MV-4-11 (cell line): ENCODE results near the gene SULF2.

Experiments
- DNase-seq: peaks from one replicate; lab custom pipeline; 2025; lab: John Stamatoyannopoulos, UW

SULF2 gene

DNA sequence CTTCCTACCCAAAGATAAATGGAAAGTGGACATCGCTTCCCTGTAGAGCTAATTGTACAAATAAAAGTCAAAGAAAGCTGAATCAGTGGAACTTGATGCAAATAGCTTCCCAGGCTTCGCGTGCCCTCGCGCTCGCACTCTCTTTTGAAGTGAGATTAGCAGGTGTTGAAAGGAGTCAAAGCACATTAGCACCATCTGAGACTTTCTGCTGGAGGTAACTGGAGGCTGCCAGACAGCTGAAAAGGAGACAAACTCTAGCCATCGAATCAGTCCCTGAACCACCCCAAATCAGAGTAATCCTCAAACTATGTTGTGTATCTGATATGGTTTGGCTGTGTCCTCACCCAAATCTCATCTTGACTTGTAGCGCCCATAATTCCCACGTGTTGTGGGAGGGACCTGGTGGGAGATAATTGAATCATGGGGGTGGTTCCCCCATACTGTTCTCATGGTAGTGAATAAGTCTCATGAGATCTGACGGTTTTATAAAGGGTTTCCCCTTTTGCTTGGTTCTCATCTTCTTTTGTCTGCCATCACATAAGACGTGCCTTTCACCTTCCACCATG is 23.7 kb downstream of the SULF2 start:
- DNase-seq = no peak

DNA sequence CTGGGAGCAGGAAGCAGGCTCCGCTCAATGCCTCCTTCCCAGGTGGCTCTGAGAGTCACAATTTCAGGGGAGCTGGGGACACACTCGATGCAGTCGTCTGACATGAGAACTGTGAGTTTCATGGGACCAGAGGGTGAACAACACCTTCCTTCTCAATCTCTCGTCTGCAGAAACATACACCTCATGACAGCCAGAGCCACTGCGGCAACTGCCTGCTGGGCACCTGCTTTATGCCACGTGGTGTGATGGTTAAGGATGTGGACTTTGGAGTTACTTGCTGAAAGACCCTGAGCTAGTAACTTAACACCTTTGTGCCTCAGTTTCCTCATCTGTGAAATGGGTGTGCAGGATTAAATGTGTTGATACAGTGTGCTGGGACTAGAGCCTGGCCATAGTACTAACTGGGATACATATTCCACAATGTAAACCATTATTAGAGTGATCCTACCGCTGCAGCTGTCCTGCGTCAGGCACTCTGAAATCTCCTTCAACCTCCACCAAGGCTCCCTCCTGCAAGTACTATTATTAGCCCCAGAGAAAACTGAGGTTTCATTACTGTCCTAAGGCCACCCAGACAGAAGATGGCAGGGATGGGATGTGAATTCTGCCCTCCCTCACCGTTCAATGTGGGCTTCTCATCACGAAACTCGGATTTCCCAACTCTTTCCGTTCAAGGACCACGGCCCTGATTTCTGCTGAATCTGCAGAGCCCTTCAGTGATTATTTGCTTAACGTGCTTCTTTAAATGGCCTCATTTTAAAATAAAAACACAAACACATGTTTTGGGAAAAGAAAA is 24.4 kb downstream of the SULF2 start:
- DNase-seq = no peak

DNA sequence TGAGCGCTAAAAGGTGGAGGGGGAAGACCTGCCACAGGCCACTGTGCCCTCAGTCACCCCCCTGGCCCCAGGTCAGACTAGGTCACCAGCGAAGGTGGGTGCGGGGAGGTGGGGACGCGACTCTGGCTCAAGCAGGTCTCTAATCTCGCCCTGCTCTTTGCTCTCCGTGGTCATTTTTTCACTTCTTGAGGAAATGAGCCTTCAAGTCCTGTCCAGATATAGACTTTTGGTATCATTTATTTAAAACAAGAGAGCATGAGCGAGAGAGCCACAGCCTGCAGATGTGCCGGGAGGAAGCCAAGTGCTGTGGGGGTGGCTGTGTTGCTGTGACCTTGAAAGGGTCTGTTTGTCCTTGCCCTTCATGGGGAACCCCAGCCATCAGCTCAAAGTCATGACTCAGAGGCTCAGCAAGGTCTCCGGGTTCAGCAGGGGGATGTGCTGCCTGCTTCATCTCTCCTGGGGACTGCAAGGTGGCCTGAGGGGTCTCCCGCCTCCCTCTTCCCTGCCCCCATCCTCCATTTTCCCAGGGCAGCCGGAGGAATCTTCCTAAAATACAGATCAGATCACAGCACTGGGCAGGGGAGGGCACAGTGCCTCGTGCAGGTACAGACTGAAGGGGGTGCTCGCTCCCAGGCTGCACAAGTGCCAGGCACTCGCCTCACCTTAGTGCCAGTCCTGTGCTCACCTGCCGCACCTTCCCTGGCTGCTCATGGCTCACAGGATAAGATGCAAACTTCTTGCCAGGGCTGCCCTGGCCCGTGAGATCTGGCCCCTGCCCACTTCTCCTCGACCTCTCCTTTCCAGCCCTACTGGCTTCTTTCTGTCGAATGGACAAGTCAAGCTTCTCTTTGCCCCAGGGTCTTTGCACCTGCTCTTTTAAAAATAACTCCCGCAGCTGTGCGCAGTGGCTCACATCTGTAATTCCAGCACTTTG is 26.5 kb downstream of the SULF2 start:
- DNase-seq = no peak

DNA sequence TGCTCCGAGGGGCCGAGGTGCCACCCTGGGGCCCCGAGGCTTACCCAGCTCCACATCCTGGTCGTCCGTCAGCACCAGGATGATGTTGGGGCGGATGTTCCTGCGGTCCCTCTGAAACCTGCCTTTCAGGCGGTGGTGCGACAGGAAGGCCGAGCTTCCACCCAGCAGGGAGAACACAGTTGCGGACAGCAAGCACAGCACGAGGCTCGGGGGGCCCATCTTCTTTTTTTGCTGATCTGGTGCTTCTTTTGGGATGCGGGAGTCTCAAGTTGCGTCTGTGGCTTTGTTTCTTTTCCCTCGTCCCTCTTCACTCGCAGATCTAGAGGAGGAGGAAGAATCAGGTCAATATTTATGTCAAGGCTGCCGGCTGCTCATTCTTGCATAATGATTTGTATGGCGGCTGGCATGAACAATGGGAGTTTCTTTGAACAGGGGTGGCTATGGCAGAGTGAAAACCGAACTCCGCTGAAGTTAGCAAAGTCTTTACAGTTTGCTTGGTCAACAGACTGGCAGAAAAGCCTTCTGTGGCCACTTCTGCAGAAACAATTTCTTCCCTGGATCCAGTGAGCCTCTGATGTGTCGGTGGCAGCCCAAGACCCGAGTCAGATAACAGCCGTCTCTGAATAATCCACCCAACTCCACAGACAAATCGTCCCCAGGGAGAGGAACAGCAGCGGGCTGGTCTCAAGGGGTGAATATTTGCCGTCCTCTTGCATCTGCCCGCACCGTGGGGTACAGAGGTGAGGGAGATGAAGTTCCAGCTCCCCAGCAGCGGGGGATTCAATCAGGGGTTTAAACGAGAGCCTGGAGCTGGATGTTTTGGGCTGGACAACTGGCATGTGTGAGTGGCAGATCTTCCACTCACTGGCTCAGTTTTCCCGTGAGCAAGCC is 27.9 kb downstream of the SULF2 start:
- no peak for DNase-seq

DNA sequence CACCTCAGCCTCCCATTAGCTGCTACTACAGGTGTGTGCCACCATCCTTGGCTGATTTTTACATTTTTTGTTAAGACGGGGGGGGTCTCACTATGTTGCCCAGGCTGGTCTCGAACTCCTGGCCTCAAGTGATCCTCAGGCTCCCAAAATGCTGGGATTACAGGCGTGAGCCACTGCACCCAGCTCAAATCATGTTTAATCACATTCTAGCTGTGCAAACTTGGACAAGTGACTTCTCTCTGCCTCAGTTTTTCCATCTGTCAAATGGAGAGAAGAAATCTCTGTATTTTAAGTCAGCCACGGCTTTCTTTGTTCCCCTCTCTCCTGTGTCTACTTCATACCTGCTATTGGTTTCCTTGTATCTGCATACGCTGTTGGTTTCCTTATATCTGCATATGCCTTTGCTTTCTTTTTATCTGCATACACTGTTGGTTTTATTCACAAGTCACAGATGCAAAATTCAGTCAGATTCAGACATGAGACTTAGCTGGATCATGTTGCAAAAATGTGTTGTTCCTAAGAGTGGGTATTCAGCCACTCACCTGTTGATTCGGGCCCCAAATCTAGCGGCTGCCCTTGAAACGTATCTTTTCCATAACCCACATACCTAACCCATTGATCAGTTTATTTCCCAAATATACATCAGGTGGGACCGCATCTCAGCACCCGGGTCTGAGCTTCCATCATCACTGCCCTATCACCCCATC is 30.2 kb downstream of the SULF2 start:
- no peak for DNase-seq

DNA sequence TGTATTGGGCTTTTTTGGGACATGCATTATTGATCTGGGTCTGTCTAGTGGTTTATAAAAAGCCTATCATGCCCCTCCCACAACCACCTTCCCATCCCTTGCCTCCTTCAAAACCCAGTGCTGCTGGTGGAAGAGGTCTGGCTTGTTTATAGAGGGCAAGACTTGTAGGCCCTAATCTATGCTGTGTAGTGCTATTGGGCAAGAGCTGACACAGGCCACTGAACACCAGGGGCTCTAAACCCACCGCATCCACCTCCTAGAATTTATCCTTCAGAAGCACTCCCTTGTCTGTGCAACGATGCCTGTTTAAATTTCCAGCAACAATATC is 30.9 kb downstream of the SULF2 start:
- no peak for DNase-seq

DNA sequence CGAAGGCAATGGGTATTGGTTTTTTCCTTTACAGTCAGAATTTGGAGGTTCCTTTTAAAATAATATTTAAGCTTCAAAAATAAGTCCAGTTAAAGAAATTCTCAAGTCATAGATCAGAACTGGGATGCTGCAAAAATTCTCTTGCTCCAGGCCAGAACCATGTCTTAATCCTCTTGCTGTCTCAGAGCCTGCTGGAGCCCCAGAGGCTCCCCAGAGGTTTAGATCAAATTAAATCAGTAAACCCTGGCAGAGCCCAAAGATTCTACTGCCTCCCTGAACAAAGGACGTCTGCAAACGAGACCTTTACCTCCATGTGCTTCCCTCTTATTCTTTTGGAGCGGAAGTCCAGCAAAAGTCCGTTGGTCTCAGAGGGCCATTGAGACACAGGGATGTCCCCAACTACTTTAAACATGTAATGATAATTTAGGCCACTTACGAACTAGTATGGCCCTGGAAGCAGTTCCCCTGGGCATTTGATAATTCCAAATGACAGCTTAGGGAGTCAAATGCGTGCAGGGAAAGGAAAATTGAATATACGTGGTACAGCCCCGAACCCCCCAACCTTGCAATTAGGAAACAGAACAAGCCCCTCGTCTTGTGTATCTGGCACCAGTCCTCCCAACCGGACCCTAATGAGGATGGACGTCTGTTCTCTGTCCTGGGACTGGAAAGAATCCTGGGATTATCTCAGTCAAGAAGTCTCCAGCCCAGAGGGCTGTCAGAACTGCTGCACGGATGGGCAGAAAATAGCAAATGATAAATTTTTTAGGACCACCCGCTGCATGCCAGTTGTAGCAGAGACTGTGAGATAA is 31.5 kb downstream of the SULF2 start:
- DNase-seq = no peak

DNA sequence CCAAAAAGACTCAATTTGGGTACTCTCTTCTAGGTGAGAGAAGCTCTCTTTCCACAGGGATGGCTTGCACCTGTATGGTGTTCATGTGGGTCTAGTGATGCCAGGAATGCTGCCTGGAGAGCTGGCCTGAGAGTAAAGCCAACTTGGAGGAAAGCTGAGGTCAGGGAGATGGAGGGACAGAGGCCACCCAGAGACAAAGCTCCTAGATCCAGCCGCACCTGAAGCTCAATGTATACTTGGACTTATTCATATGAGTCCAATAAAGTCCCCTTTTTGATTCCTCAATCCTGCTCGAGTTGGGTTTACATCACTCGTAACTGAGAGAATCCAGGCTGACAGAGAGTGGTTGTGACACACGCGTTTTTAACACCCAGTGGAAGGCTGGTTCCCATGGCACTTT is 33.8 kb downstream of the SULF2 start:
- DNase-seq = peak; percentile 36

DNA sequence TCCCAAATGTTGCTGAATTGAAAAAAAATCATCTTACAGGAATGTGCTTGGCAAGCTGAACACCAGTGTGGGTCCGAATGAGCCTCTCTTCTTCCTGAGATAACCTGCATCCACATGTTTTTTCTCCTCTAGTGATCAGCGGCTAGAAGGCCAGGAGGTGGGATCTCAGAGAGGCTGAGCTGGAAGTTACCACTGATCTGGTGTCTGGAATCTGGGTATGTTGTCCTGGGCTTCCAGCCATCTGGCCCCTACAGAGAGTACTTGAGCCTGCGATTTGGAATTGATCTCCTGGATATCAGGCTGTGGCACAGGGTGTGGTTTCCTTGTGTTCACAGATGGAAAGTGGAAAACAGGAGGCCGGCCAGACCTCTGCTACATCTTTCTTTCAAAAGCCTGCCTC is 35.9 kb downstream of the SULF2 start:
- DNase-seq = no peak

DNA sequence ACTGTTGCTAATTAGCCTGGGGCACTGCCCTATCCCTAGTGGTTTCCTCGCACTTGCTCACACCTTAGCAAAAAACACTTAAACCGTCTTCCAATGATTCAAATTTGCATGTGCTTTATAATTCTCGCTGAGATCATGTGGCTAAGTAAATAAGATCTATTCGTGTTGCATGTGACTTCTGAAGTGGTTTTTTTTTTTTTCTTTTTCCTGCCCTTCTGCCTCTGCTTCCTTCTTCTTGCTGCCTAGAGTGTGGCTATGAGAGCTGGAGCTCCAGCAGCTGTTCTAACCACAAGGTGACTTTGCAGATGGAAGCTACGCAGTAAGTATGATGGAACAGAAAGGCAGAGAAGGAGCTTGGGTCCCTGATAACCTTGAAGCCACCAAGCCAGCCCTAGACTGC is 36.5 kb downstream of the SULF2 start:
- DNase-seq = peak; percentile 77

DNA sequence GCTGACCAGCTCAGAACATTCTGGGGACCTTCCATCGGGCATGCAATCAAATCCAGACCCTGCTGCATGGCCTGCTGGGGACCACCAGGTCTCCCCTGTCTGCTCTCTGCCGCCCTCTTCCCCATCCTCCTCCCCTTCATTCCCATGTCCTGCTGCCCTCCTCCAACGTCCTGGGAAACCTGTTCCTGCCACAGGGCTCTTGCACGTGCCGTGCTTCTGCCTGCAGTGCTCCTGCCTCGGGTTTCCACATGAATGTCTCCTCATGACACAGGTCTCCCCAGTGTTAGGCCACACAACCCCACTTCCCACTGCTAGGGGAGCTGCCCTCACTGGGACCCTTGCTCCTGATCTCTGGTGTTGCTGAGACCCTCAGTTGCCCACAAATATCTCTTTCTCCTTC is 37.2 kb downstream of the SULF2 start:
- no peak for DNase-seq

DNA sequence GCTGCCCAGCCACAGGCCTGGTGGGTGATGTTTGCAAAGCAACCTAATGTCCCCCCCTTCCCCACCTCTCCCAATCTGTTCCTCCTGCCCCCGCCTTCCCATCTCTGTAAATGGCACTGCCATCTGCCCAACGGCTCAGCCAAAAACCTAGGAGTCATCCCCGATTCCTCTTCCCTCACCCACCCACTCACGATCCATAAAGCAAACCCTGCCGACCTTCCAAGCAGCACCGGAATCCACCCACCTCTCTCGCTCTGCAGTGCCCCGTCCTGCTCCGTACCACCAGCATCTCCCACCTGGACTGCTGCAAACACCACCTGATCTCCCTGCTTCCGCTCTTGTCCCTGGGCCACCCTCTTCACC is 37.6 kb downstream of the SULF2 start:
- no peak for DNase-seq

DNA sequence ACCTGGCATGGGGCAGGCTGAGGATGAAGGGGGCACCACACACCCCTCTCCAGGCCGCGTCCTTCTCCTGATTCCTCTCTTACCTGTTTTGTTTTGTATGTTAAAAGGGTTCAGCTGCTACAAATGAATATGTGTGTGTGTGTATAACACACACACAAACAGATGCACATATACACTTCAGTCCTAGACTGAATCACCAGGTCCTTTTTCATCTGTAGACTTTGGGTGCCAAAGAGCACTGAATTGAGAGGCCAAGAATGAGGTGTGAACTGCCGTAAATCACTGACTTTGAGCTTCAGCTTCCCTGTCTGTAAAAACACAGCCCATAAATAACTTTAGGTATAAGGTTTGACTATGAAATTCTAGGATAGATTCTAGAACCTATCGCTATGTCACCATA is 40.5 kb downstream of the SULF2 start:
- no peak for DNase-seq

DNA sequence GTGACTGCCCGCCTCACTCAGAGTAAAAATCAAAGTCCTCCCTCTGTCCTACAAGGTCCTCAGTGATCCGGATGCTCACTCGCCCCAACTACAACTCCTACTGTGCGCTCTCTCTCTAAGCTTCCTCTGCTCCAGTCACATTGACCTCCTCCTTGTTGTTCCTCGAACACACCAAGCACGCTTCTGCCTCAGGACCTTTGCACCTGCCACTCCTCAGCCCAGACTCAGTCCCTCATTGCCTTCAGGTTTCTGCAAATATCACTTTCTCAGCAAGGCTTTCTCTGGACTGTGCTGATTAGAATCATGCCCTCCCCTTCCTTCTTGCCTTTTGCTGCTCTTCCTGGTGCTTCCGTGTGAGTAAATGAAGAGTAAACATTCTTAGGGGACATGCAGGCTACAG is 41.6 kb downstream of the SULF2 start:
- DNase-seq = no peak

DNA sequence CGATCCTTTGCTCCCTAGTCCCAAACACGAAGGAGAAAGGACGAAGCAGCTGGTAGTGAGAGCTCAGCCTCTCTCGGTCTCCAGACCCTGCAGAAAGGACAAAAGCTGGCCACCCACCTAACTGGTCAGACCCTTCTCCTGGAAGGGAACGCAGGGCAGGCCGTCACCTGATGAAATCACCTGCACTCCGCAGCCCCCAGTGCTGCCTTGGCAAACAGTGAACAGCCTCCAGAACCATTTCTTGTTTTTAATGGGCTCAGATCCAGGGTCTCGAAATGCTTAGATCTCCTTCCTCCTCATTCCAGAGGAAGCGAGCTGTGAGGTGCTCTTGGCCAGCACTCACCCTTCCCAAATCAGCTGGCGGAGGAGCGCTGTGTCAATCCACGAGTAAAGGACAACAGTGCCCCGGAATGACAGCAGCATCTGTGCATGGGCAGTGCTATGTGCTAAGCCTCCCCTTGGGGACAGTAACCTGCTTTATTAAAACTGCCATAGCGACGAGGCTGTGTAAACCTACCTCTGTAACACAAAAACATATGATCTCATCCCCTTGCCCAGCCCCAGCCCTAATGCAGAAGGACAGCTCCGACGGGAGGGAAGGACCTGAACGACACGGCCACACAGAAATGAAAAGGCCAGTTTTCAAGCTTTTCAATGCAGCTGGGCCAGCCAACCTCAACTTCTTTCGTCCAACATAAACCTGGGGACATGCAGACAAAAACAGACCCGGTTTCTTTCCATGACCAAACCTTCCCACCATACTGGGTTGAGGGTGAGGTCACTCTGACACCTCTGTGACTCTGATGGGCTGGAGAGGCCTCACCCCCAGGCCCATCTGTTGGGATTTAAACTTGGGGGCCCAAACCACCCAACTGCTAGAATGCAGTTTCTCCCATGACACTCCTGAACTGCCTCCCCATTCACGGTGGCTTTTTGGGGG is 43.3 kb downstream of the SULF2 start:
- DNase-seq = no peak

DNA sequence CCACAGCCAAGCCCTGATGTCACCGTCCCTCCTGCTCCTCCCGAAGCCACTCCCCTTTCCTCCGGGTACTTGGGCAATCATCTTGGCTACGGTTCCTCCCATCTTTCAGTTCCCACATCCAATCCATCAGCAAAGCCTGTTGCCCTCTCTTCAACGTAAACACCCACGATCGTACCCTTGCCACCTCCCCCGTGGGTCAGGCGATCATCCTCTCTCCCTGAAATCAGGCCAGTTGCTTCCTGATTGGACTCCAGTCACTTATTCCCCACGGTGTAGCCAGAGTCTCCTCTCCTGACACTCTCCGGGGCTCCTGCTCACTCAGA is 44.5 kb downstream of the SULF2 start:
- peak; percentile 94 for DNase-seq

DNA sequence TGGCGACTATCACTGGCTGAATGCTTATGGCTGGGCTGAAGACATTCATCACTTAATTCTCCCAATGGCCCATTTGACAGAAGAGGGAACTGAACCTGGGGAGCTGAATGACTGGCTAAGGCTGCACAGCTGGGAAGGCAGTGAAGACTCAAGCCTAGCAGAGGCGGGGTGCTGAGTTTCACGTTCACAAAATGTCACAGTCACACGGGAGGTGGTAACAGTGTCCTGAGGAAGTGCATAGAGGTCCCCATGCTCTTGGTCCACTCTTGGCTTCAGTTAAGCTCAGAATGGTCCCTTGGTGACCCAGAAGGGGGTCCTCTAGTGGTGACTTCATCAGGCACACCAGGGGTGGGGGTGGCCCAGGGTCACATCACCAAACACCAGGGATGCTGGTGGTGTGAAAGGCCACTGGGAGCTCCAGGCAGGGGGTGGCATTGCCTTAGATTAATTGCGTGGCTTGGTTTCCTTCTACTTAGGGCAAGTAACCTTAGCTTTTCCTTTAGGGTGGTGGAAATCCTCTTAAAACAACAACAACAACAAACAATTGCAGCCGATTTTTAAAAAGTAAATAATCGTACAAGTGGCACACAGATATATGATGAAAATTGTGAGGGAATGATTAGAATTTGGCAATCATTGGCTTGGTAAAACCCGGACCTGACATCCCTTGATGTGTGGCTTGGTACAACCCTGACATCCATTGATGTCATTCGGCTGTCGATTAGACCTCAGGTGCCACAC is 45.0 kb downstream of the SULF2 start:
- peak; percentile 67 for DNase-seq

DNA sequence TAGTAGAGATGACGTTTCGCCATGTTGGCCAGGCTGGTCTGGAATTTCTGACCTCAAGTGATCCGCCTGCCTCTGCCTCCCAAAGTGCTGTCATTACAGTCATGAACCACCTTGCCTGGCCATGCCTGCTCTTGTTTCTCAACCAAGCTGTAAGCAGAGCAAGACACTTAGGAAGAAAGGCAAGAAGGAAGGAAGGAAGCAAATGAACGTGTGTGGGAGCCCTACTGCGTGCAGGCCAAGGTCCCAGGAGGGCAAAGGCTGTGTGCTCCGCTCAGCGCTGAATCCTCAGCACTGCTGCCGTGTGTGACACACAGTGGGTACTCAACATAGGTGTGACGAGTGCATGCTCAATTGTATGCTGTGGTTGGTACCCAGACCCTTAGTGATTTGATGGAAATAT is 47.4 kb downstream of the SULF2 start:
- DNase-seq = no peak

DNA sequence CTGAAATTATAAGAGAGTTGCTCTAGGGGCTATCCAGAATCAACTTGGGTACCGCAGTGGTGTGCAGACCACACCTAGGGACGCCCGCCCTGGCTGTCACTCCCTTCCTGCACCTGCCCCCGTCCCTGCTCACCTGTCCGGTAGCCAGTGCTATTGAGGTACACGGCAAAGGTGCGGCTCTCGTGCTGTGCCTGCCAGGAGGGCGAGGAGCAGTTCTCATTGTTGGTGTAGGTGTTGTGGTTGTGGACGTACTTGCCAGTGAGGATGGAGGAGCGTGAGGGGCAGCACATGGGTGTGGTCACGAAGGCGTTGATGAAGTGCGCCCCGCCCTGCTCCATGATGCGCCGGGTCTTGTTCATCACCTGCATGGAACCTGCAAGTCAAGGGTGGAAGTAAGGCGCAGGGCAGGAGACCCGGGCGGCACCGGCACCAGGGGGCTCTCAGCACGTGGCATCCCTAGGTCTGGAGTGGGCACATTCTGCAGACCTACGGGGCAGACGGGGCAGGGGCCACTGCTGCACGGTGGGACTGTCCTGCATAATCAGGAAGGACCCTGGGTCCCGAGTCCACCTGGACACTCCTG is 48.6 kb downstream of the SULF2 start:
- DNase-seq = no peak
